ENCODE results near the gene INSR. TPM values are rescaled to one million over a fixed set of nuclear protein-coding genes. Genes with fewer than 3 reads are reported as not detected.

The INSR gene
- total and polyA plus RNA-seq, 10 of the 15 experiments (the other 5 are each of a cell fraction or from before 2014, with no cell fraction given), result 4.2 to 34.9 (median 13.6) TPM

DNA sequence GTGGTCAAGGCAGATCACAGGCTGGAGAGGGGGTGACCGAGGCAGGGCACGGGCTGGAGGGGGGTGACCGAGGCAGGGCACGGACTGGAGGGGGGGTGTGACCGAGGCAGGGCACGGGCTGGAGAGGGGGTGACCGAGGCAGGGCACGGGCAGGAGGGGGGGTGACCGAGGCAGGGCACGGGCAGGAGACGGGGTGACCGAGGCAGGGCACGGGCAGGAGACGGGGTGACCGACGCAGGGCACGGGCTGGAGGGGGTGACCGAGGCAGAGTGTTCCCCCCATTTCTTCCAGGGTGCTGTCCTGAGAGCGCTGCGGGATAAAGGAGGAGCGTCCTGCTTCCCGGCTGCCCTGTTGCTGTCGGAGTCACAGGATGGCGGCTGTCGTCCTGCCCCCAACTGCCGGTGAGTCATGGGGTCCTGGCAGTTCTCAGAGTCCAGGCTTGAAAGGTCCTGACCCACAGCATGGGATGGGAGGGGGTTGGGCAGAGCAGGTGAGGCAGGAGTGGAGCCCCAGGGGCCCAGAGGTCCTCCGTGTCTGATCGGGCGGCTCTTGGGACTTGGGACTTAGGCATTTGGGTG, 219.4 kb downstream of the INSR start:
- DNase-seq (ENCODE audit: low read depth, low spot score) (no peak), FAIRE-seq (no peak), ATAC-seq (no peak)
- SMC1A ChIA-PET (ENCODE audit: uncharacterized antibody, unreplicated experiment), result no interaction called here
- BruUV-seq (replicated peaks), result no TSS peak
- Histone ChIP-seq H3K27ac (ENCODE audit: control insufficient read depth, insufficient read depth) (no peak overlapping the region), H3K27me3 (replicated peaks in 1 of 2; ENCODE audit: control insufficient read depth in 2 of 2, insufficient read depth in 2 of 2, low read length in 1 of 2) (no peaks in the 10 kb centered on the region), H3K4me1 (ENCODE audit: control insufficient read depth, insufficient read depth, low read length) (no peaks in the 10 kb centered on the region), H3K4me2 (ENCODE audit: control insufficient read depth, insufficient read depth) (no peak overlapping the region), H3K9ac (ENCODE audit: control insufficient read depth, insufficient read depth, low read length) (no peak overlapping the region), H3K36me3 (ENCODE audit: control insufficient read depth in 2 of 2, insufficient read depth in 2 of 2, low read length in 1 of 2) (peaks cover 22 to 39% of the 10 kb centered on the region in 2 experiments), H4K20me1 (ENCODE audit: control insufficient read depth, insufficient read depth) (no peaks in the 10 kb centered on the region), H3K4me3 (no peak overlapping the region), H2AFZ (ENCODE audit: control insufficient read depth, low read depth, low read length) (no peak overlapping the region), H3K79me2 (ENCODE audit: control insufficient read depth, insufficient read depth, low read length) (peaks cover 10% of the 10 kb centered on the region), H3K9me3 (replicated peaks; ENCODE audit: control insufficient read depth, insufficient read depth, low read length) (peaks cover 35% of the 10 kb centered on the region)
- RAD21 ChIA-PET (ENCODE audit: unreplicated experiment), result no interaction called here
- TF ChIP-seq ZNF217 (IDR thresholded peaks at IDR 0.05) (no peak), POLR2A (IDR thresholded peaks at IDR 0.05; ENCODE audit: low read depth, low read length) (peak; percentile 44; the same call in 1 of the 2 replicates)
- intact Hi-C loops (cut with micrococcal nuclease; ENCODE audit: unreplicated experiment), result no loop called here
- CTCF ChIA-PET, result no interaction called here
- POLR2A ChIA-PET, result interaction anchor here (0.7 kb wide), 1 partner anchor 91 kb away, joined by 3 read pairs; no protein-coding TSS in a partner anchor
- WGBS (ENCODE audit: insufficient coverage, insufficient replicate concordance, low lambda C conversion rate, missing lambda C conversion rate), result 98% methylated on average over 24 of the region's 29 CpGs
- in situ Hi-C loops (cut with MboI), result loop anchor here (5.0 kb wide), 1 partner anchor 62 kb away; no protein-coding TSS in a partner anchor

DNA sequence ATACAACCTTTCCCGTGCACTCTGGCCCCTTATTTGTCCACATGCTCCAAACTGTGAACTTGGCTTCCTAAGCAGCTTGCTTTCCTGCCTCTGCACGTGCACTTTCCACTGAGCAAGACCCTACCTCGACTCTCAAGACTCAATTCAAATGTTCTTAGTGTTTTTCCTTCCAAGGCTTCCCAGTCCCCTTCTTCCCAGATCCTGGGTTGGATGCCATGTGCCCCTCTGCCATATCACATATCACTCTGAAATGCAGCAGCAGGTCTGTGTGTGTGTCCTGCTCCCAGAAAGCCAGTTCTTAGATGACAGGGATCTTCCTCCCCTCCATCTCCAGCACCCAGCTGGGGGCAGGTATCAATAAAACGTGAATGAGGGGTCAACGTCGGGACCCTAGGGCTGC, 221.7 kb downstream of the INSR start:
- no peak overlapping the region for H2AFZ ChIP-seq (ENCODE audit: control insufficient read depth, low read depth, low read length)
- no peaks in the 10 kb centered on the region for H3K4me1 ChIP-seq (ENCODE audit: control insufficient read depth, insufficient read depth, low read length)
- H3K27ac ChIP-seq (ENCODE audit: control insufficient read depth, insufficient read depth), result no peak overlapping the region
- ChIA-PET CTCF (no interaction called here), RAD21 (ENCODE audit: unreplicated experiment) (no interaction called here), POLR2A (no interaction called here), SMC1A (ENCODE audit: uncharacterized antibody, unreplicated experiment) (interaction anchor here (0.7 kb wide), 1 partner anchor 319 kb away, joined by 3 read pairs; no protein-coding TSS in a partner anchor)
- no peaks in the 10 kb centered on the region for H3K27me3 ChIP-seq (replicated peaks in 1 of 2; ENCODE audit: control insufficient read depth in 2 of 2, insufficient read depth in 2 of 2, low read length in 1 of 2)
- no peak for ATAC-seq
- BruUV-seq (replicated peaks), result TSS peak; percentile 7
- peaks cover 23% of the 10 kb centered on the region for H3K9me3 ChIP-seq (replicated peaks; ENCODE audit: control insufficient read depth, insufficient read depth, low read length)
- no peaks in the 10 kb centered on the region for H4K20me1 ChIP-seq (ENCODE audit: control insufficient read depth, insufficient read depth)
- FAIRE-seq, result no peak
- in situ Hi-C loops (cut with MboI) (no loop called here), intact Hi-C loops (cut with micrococcal nuclease; ENCODE audit: unreplicated experiment) (no loop called here)
- H3K4me3 ChIP-seq, result no peak overlapping the region
- peaks cover 12% of the 10 kb centered on the region for H3K79me2 ChIP-seq (ENCODE audit: control insufficient read depth, insufficient read depth, low read length)
- H3K4me2 ChIP-seq (ENCODE audit: control insufficient read depth, insufficient read depth), result no peak overlapping the region
- DNase-seq (ENCODE audit: low read depth, low spot score), result no peak
- no peak overlapping the region for H3K9ac ChIP-seq (ENCODE audit: control insufficient read depth, insufficient read depth, low read length)
- WGBS (ENCODE audit: insufficient coverage, insufficient replicate concordance, low lambda C conversion rate, missing lambda C conversion rate), result 88% methylated on average over 6 of the region's 6 CpGs
- TF ChIP-seq, protein P1, sequence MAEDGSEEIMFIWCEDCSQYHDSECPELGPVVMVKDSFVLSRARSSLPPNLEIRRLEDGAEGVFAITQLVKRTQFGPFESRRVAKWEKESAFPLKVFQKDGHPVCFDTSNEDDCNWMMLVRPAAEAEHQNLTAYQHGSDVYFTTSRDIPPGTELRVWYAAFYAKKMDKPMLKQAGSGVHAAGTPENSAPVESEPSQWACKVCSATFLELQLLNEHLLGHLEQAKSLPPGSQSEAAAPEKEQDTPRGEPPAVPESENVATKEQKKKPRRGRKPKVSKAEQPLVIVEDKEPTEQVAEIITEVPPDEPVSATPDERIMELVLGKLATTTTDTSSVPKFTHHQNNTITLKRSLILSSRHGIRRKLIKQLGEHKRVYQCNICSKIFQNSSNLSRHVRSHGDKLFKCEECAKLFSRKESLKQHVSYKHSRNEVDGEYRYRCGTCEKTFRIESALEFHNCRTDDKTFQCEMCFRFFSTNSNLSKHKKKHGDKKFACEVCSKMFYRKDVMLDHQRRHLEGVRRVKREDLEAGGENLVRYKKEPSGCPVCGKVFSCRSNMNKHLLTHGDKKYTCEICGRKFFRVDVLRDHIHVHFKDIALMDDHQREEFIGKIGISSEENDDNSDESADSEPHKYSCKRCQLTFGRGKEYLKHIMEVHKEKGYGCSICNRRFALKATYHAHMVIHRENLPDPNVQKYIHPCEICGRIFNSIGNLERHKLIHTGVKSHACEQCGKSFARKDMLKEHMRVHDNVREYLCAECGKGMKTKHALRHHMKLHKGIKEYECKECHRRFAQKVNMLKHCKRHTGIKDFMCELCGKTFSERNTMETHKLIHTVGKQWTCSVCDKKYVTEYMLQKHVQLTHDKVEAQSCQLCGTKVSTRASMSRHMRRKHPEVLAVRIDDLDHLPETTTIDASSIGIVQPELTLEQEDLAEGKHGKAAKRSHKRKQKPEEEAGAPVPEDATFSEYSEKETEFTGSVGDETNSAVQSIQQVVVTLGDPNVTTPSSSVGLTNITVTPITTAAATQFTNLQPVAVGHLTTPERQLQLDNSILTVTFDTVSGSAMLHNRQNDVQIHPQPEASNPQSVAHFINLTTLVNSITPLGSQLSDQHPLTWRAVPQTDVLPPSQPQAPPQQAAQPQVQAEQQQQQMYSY (CRISPR knock-in tag; IDR thresholded peaks at IDR 0.05), result no peak
- peaks cover 20 to 33% of the 10 kb centered on the region in 2 experiments for H3K36me3 ChIP-seq (ENCODE audit: control insufficient read depth in 2 of 2, insufficient read depth in 2 of 2, low read length in 1 of 2)

All from GM12878 (cell line).